Measurements from ENCODE around the gene TNFRSF4.
A peak's percentile ranks its signal among the peaks of the same experiment; 100 is the strongest.

Gene TNFRSF4

GRCh38 chr1:1232796-1233566 is 19.0 kb upstream of the TNFRSF4 start:
- no peak for DNase-seq (ENCODE audit: low spot score)

DNA sequence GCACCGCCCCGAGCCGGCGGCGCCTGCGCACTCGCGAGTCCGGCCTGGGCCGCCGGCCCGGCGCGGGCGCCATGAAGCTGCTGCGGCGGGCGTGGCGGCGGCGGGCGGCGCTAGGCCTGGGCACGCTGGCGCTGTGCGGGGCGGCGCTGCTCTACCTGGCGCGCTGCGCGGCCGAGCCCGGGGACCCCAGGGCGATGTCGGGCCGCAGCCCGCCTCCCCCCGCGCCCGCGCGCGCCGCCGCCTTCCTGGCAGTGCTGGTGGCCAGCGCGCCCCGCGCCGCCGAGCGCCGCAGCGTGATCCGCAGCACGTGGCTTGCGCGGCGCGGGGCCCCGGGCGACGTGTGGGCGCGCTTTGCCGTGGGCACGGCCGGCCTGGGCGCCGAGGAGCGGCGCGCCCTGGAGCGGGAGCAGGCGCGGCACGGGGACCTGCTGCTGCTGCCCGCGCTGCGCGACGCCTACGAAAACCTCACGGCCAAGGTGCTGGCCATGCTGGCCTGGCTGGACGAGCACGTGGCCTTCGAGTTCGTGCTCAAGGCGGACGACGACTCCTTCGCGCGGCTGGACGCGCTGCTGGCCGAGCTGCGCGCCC is 18.3 kb upstream of the TNFRSF4 start, which contains the start of gene B3GALT6:
B3GALT6 (plus strand) TSS at position 30 of the 588 bp plus-strand sequence; CDS start at position 72, 42 bp downstream.
- no peak for DNase-seq (ENCODE audit: low spot score)

DNA sequence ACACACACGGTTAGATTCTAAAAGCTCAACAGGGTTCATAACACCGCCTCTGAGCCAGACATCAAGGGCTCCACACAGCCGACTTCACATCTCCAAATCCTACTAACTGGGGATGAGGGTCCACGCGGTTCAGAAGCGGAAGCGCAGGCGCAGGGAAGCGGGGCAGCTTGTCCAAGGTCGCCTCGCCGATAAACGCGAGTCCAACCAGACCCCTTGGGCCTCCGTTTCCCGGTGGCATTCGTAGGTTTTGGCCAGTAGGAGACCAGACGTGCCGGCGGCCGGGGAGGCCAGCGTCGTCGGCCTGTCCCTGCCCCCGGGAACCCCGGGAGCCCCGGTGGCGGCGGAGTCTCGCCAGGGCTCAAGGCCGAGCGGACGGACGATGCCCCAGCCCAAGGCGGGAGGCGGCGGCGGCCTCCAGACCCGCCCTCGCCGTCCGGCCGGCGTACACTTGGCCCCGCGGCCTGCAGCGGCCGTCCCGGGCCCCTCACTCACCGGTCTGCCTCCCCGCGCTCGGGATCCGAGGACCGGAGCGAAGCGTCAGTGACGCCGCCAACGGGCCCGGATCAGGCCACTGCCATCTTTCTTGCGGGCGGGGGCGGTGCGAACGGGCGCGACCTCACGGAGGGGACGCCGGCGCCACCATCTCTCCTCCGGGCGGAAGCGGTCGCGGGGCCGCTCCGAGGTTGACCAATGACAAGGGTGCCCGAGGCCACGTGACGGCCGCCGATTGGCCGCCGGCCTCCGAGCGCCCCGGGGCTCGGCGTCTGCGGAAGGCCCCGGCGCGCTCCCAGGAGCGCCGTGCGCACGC is 17.7 kb upstream of the TNFRSF4 start, which contains the start of gene SDF4:
SDF4 (minus strand) TSS at position 602 of the 808 bp plus-strand sequence. CDS start 3,229 bp downstream, outside the sequence.
- peak; percentile 96 for DNase-seq (ENCODE audit: low spot score)

DNA sequence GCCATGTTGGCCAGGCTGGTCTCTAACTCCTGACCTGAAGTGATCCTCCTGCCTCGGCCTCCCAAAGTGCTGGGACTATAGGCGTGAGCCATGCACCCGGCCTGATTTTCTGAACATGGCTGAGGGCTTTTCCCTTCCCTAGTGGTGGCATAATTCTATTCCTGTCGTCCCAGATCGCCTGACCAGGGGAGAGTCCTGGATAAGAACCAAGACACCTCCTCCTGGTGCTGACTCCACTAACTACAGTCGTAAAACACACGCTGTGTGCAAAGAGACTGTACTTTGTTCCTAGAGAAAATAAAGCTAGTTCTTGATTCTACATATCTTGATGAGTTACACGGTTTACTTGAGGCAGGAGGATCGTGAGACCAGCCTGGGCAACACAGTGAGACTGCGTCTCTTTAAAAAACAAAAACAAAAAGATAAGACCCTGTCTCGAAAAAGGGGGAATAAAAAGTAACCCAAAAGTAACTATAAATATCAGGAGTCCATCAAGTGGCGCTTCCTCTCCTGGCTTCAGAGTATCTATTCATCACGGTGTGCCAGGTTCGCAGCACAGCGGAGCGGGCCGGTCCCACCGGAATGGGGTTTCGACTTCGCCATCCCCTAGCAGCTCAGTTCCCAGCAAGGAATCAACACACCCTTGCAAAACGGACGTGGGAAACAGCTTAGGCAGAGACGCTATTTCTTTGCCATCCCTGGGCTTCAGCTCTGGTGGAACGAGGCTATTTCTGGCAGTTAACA is 16.9 kb upstream of the TNFRSF4 start:
- DNase-seq (ENCODE audit: low spot score): peak; percentile 44

- DNase-seq (ENCODE audit: low spot score): no peak
These were observed 15.8 kb upstream of the TNFRSF4 start for GRCh38 chr1:1229770-1230169.

DNA sequence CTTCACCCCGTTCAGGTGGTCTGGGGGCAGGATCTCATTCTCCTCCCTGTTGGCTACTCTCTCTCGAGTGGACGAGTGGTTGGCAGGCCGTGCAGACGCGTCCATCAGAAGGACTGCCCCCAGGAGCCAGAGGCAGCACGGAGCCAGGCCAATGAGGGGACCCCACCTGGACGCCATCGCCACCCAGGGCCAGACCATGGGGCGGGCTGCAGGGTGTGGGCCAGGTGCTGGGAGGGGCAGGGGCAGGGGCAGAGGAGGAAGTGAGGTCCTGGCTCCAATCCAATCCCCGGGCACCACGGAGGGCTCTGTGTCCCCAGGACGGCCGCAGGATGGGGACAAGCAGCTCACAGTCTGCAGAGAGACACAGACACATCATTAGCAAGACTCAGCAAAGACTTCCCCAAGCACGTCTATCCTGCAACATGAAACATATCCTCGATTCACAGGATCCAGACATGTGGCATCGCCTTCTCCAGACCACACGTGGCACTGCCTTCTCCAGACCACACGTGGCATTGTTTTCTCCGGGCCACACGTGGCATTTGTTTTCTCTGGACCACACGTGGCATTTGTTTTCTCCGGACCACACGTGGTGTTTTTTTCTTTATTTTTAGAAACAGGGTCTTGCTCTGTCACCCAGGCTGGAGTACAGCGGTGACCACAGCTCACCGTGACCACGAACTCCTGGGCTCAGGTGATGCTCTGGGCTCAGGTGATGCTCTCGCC is 14.8 kb upstream of the TNFRSF4 start:
- no peak for DNase-seq (ENCODE audit: low spot score)

GRCh38 chr1:1228187-1228586 is 14.2 kb upstream of the TNFRSF4 start:
- no peak for DNase-seq (ENCODE audit: low spot score)

DNA sequence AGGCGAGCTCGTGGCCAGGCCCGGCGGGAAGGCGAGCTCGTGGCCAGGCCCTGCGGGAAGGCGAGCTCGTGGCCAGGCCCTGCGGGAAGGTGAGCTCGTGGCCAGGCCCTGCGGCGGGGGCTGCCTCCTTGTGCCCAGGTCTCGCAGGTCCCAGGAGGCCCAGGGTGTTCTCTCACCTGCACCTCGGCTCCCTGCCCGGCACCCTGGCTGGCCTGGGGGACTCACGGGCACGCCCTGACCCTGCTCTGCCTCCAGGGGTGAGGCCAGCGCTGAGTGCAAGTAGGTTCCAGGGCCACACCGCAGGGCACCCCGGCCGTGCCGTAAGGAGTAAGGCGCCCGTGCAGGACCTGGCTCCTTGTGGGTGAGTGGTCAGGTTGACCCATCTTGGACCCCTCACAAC is 13.4 kb upstream of the TNFRSF4 start:
- no peak for DNase-seq (ENCODE audit: low spot score)

GRCh38 chr1:1226566-1227362 is 12.8 kb upstream of the TNFRSF4 start:
- DNase-seq (ENCODE audit: low spot score): no peak

GRCh38 chr1:1225913-1226312 is 12.0 kb upstream of the TNFRSF4 start:
- no peak for DNase-seq (ENCODE audit: low spot score)

- DNase-seq (ENCODE audit: low spot score): no peak
These were observed 11.4 kb upstream of the TNFRSF4 start for GRCh38 chr1:1225238-1225845.

DNA sequence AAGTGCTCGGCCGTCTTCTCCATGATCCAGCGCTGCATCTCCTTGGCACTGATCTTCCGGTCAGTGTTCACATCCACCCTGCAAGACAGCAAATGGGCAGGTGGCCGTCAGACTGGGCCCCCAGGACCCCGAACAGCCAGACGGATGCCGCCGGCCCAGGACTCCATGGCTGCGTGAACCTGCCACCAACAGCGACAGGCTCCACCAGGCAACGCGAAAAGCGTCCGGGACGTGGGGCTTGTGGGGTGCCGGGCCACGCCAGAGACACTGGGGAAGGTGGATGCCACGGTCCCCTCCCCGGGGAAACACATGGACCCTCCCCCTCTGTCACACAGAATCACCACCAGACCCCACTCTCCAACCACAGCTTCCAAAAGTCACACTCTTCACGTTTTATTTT is 9.9 kb upstream of the TNFRSF4 start:
- no peak for DNase-seq (ENCODE audit: low spot score)

- DNase-seq (ENCODE audit: low spot score): no peak
These were observed 9.4 kb upstream of the TNFRSF4 start for GRCh38 chr1:1223321-1223720.

DNA sequence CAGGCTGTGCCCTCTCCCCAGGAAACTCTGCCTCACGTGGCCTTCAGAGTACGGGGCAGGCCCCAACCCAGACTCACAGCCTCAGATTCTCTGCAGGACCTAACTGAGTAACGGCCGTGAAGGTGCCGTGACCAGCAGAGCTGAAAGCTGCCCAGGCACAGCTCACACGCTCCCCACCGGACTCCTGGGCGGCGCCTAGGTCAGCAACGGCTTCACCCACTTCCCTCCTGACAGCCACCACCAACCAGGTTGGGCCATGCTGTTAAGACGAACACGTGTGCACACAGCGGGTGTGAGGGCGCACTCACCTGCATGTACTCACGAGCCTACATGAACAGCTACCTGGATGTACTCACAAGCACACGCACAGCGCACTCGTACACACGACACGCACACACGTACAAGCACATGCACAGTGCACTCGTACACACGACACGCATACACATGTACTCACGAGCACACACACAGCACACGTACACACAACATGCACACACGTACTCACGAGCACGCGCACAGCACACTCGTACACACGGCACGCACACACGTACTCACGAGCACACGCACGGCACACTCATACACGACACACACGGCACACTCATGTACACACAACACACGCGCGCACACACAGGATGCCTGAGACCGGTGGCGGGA is 8.7 kb upstream of the TNFRSF4 start:
- no peak for DNase-seq (ENCODE audit: low spot score)

GRCh38 chr1:1221887-1222574 is 8.1 kb upstream of the TNFRSF4 start:
- DNase-seq (ENCODE audit: low spot score): no peak

DNA sequence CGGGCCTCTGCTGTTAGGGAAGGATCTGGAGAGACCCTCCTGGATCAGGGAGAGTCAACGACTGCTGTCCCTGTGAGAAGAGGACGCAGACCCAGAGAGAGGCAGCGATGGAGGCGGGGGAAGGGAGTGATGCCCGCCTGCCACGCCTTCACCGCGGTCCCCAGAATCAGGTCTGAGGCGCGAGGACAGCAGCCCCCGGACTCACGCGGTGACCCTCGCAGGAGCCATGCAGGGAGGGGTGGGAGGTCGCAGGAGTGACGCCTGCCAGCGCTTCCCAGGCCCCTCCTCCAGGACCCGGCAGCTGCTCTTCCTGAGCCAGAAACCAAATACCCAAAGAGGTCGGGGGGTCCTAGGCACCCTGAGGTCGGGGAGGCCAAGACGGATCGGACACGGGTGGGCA is 6.2 kb upstream of the TNFRSF4 start:
- no peak for DNase-seq (ENCODE audit: low spot score)

- no peak for DNase-seq (ENCODE audit: low spot score)
These were observed 5.4 kb upstream of the TNFRSF4 start for GRCh38 chr1:1219341-1219740.

- no peak for DNase-seq (ENCODE audit: low spot score)
These were observed 4.7 kb upstream of the TNFRSF4 start for GRCh38 chr1:1218524-1219200.
